GM19438 (cell line): Measurements from ENCODE around the gene PFN2.
"Not testable (repeated sequence)": the region's sequence is repeated elsewhere in the genome, so short reads cannot be mapped to it uniquely, and the experiment has no call there.

Source experiments
- ATAC-seq: cut with Tn5 transposase; IDR thresholded peaks from one replicate; pipeline ENCODE4 v1.9.1; 2021; ENCODE audit warnings: low read depth; ENCODE audit not compliant: unreplicated experiment

The PFN2 gene

GRCh38 chr3:149969110-149969939 is 1.4 kb downstream of the PFN2 start:
- ATAC-seq = peak; percentile 1

- no peak for ATAC-seq
These were observed 2.5 kb downstream of the PFN2 start for GRCh38 chr3:149968216-149968615.

- ATAC-seq = no peak
These were observed 3.5 kb downstream of the PFN2 start for GRCh38 chr3:149967086-149967685.

GRCh38 chr3:149965278-149965677 is 5.4 kb downstream of the PFN2 start:
- no peak for ATAC-seq

GRCh38 chr3:149964291-149964690 is 6.4 kb downstream of the PFN2 start:
- ATAC-seq = no peak

GRCh38 chr3:149963485-149963884 is 7.2 kb downstream of the PFN2 start:
- ATAC-seq = no peak

GRCh38 chr3:149959443-149959842 is 11.3 kb downstream of the PFN2 start:
- ATAC-seq = no peak

- no peak for ATAC-seq
These were observed 12.4 kb downstream of the PFN2 start for GRCh38 chr3:149958171-149958796.

GRCh38 chr3:149957361-149958125 is 13.2 kb downstream of the PFN2 start:
- ATAC-seq = no peak

GRCh38 chr3:149955449-149955848 is 15.2 kb downstream of the PFN2 start:
- ATAC-seq = no peak

GRCh38 chr3:149954812-149955211 is 15.9 kb downstream of the PFN2 start:
- no peak for ATAC-seq

GRCh38 chr3:149949181-149949580 is 21.5 kb downstream of the PFN2 start:
- ATAC-seq = no peak

GRCh38 chr3:149947231-149947630 is 23.5 kb downstream of the PFN2 start:
- no peak for ATAC-seq

- not testable (repeated sequence) for ATAC-seq
These were observed 26.7 kb downstream of the PFN2 start for GRCh38 chr3:149943966-149944365.

GRCh38 chr3:149942409-149942808 is 28.3 kb downstream of the PFN2 start:
- ATAC-seq = no peak

- no peak for ATAC-seq
These were observed 28.7 kb downstream of the PFN2 start for GRCh38 chr3:149941946-149942345.

GRCh38 chr3:149941186-149941585 is 29.5 kb downstream of the PFN2 start:
- no peak for ATAC-seq

GRCh38 chr3:149938392-149939055 is 32.2 kb downstream of the PFN2 start:
- ATAC-seq = not testable (repeated sequence)

GRCh38 chr3:149936812-149937230 is 33.9 kb downstream of the PFN2 start:
- peak; percentile 87 for ATAC-seq

GRCh38 chr3:149934524-149934923 is 36.2 kb downstream of the PFN2 start:
- ATAC-seq = no peak
